Transverse colon (tissue), 4 donors: ENCODE measurements around the gene PPP4R1. TPM values are rescaled to one million over a fixed set of nuclear protein-coding genes. Genes with fewer than 3 reads are reported as not detected.
A peak's percentile ranks its signal among the peaks of the same experiment; 100 is the strongest.

Experiments used
- DNase-seq: peaks from one replicate; pipeline ENCODE4 v3.0.0-alpha.2; 2019
- H3K27ac ChIP-seq, 4 donors: fragments of 200-600 bp; sonication (generic); 2 replicates each; pipeline ENCODE4 v1.5.1; 2016 to 2018; ENCODE audit warnings: inconsistent platforms in 4 of 4
- H3K27me3 ChIP-seq: fragments of 200-600 bp; sonication (generic); 2 replicates; pipeline ENCODE4 v1.5.1; 2017; ENCODE audit warnings: inconsistent platforms
- H3K36me3 ChIP-seq, 4 donors: fragments of 200-600 bp; sonication (generic); 2 replicates each; pipeline ENCODE4 v1.5.1; 2017 to 2019; ENCODE audit warnings: inconsistent platforms in 4 of 4
- H3K4me1 ChIP-seq, 4 donors: fragments of 200-600 bp; sonication (generic); 2 replicates each; pipeline ENCODE4 v1.5.1; 2017 to 2020; ENCODE audit warnings: inconsistent platforms in 4 of 4
- H3K4me3 ChIP-seq, 4 donors: fragments of 200-600 bp; sonication (generic); 1 replicate in 1 of 4; 2 replicates in 3 of 4; pipeline versions ENCODE4 v1.5.1 to v1.6.1; 2017 to 2019; ENCODE audit warnings: inconsistent platforms in 4 of 4
- H3K9me3 ChIP-seq, 2 donors: fragments of 200-600 bp; sonication (generic); 2 replicates each; pipeline ENCODE4 v1.5.1; 2017 to 2019; ENCODE audit warnings: inconsistent platforms in 2 of 2
- EP300 ChIP-seq: sonication (generic); formaldehyde crosslinking; IDR thresholded peaks from one replicate; pipeline ENCODE4 v1.6.1; 2017; ENCODE audit warnings: antibody characterized with exemption, low read depth
- POLR2A ChIP-seq: fragments of 450-650 bp; IDR thresholded peaks from one replicate; pipeline ENCODE4 v1.6.1; 2016; ENCODE audit warnings: antibody characterized with exemption, mild to moderate bottlenecking, moderate library complexity
- POLR2AphosphoS5 ChIP-seq, 3 donors: sonication (generic); formaldehyde crosslinking; IDR thresholded peaks; one replicate each; pipeline ENCODE4 v1.6.1; 2016; ENCODE audit warnings: antibody characterized with exemption in 3 of 3
- WGBS, 2 donors: methylation state at CpG; one replicate each; pipeline ENCODE4 v1.1.5; 2018; ENCODE audit warnings: low coverage in 1 of 2; 5-methylcytosine and 5-hydroxymethylcytosine counted together
- in situ Hi-C, 4 donors: fragments of 200-750 bp; cut with MboI; loops; one replicate each; pipeline versions ENCODE4 v1.15.0 to v1.15.1; 2017; ENCODE audit warnings: low sequenced_read_pairs in 3 of 4, low pct_ligation_motif_present in 1 of 4, low pct_unique_long_range_greater_than_20kb in 1 of 4
- intact Hi-C: fragments of 100-400 bp; cut with DNase I; formaldehyde crosslinking; loops from one replicate; pipeline ENCODE4 v1.15.1; 2023; ENCODE audit warnings: low total_unique reads
- total RNA-seq, 4 donors: library from RNA; depleted of rRNA; stranded (reverse); fragments of >200 nt; gene quantifications; one replicate each; pipeline ENCODE4 v1.1.0, GENCODE V29; 2016
- TF ChIP-seq, protein P1 (sequence below), 5 experiments: fragments of 200-600 bp in 3 of 5; fragments of 450-650 bp in 2 of 5; sonication (generic) in 3 of 5; IDR thresholded peaks; 1 replicate in 2 of 5; 2 replicates in 3 of 5; pipeline ENCODE4 v1.5.1; 2016 to 2017; ENCODE audit warnings: antibody characterized with exemption in 5 of 5, inconsistent platforms in 3 of 5, mild to moderate bottlenecking in 2 of 5, moderate library complexity in 1 of 5

The PPP4R1 gene
- total RNA-seq, 4 donors from 2014 or later = 46.0 to 163 (median 79.2) TPM

- no peak for DNase-seq
- Histone ChIP-seq H3K4me1 (peaks cover 3 to 22% (median 19%) of the 10 kb centered on the region in 4 donors), H3K4me3 (peak overlapping the region; percentile 29 to 96 (median 90)), H3K36me3 (no peaks in the 10 kb centered on the region), H3K27ac (peak overlapping the region; percentile 94 to 98 (median 98)), H3K27me3 (no peaks in the 10 kb centered on the region), H3K9me3 (no peaks in the 10 kb centered on the region)
- in situ Hi-C loops = loop anchor here in 2 of 4 donors (25.0 kb wide), 2 partner anchors 297 to 322 kb away; partner anchors contain the start of gene VAPA (in 1 of the 2)
- 29 to 57% methylated on average over 1 to 13 of the region's 13 CpGs for WGBS, 2 donors
- intact Hi-C loops = no loop called here
- TF ChIP-seq EP300 (no peak), POLR2A (no peak), POLR2AphosphoS5 (IDR thresholded peaks at IDR 0.05) (no peak)
- TF ChIP-seq, protein P1, sequence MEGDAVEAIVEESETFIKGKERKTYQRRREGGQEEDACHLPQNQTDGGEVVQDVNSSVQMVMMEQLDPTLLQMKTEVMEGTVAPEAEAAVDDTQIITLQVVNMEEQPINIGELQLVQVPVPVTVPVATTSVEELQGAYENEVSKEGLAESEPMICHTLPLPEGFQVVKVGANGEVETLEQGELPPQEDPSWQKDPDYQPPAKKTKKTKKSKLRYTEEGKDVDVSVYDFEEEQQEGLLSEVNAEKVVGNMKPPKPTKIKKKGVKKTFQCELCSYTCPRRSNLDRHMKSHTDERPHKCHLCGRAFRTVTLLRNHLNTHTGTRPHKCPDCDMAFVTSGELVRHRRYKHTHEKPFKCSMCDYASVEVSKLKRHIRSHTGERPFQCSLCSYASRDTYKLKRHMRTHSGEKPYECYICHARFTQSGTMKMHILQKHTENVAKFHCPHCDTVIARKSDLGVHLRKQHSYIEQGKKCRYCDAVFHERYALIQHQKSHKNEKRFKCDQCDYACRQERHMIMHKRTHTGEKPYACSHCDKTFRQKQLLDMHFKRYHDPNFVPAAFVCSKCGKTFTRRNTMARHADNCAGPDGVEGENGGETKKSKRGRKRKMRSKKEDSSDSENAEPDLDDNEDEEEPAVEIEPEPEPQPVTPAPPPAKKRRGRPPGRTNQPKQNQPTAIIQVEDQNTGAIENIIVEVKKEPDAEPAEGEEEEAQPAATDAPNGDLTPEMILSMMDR (IDR thresholded peaks at IDR 0.05) = no peak
Observed at GRCh38 chr18:9615280-9615797, 980 bp upstream of the PPP4R1 start.

- H3K4me1 ChIP-seq = peaks cover 4 to 38% (median 26%) of the 10 kb centered on the region in 4 donors
- in situ Hi-C loops = loop anchor here in 2 of 4 donors (25.0 kb wide), 2 partner anchors 299 to 324 kb away; partner anchors contain the start of gene VAPA (in 1 of the 2)
- TF ChIP-seq, protein P1 (IDR thresholded peaks at IDR 0.05) = peak in 1 of 5 experiments; percentile 9
- TF ChIP-seq POLR2AphosphoS5 (IDR thresholded peaks at IDR 0.05) (peak in 2 of 3 donors; percentile 1 to 27), POLR2A (peak; percentile 24), EP300 (no peak)
- H3K27ac ChIP-seq = peak overlapping the region; percentile 94 to 98 (median 98)
- 0 to 1% methylated on average over 1 to 43 of the region's 78 CpGs for WGBS, 2 donors
- intact Hi-C loops = no loop called here
- no peaks in the 10 kb centered on the region for H3K9me3 ChIP-seq
- H3K36me3 ChIP-seq = no peaks in the 10 kb centered on the region
- H3K27me3 ChIP-seq = no peaks in the 10 kb centered on the region
- DNase-seq = peak; percentile 70
- H3K4me3 ChIP-seq = peak overlapping the region; percentile 35 to 96 (median 90)
Observed at GRCh38 chr18:9613550-9614400, 584 bp downstream of the PPP4R1 start.

GRCh38 chr18:9612977-9613376, 1.4 kb downstream of the PPP4R1 start:
- DNase-seq = no peak
- peak overlapping the region; percentile 94 to 98 (median 98) for H3K27ac ChIP-seq
- intact Hi-C loops = no loop called here
- H3K4me1 ChIP-seq = peaks cover 8 to 46% (median 33%) of the 10 kb centered on the region in 4 donors
- WGBS, 2 donors = 41 to 45% methylated on average over 3 of the region's 3 CpGs
- in situ Hi-C loops = loop anchor here in 2 of 4 donors (25.0 kb wide), 2 partner anchors 299 to 324 kb away; partner anchors contain the start of gene VAPA (in 1 of the 2)
- H3K27me3 ChIP-seq = no peaks in the 10 kb centered on the region
- H3K4me3 ChIP-seq = peak overlapping the region in 3 of 4 donors; percentile 88 to 96 (median 93)
- no peaks in the 10 kb centered on the region for H3K36me3 ChIP-seq
- no peak for TF ChIP-seq EP300
- H3K9me3 ChIP-seq = no peaks in the 10 kb centered on the region

GRCh38 chr18:9612215-9612830, 2.0 kb downstream of the PPP4R1 start:
- H3K4me1 ChIP-seq = peaks cover 8 to 46% (median 33%) of the 10 kb centered on the region in 4 donors
- H3K36me3 ChIP-seq = no peaks in the 10 kb centered on the region
- no peaks in the 10 kb centered on the region for H3K9me3 ChIP-seq
- in situ Hi-C loops = loop anchor here in 2 of 4 donors (25.0 kb wide), 2 partner anchors 300 to 325 kb away; partner anchors contain the start of gene VAPA (in 1 of the 2)
- H3K27me3 ChIP-seq = no peaks in the 10 kb centered on the region
- peak overlapping the region in 1 of 4 donors; percentile 96 for H3K4me3 ChIP-seq
- H3K27ac ChIP-seq = peak overlapping the region; percentile 94 to 98 (median 98)
- DNase-seq = peak; percentile 35
- TF ChIP-seq POLR2AphosphoS5 (IDR thresholded peaks at IDR 0.05) (no peak), POLR2A (no peak)
- TF ChIP-seq, protein P1 (IDR thresholded peaks at IDR 0.05) = peak; percentile 60 to 68 (median 62)
- 57 to 62% methylated on average over 2 to 3 of the region's 3 CpGs for WGBS, 2 donors
- intact Hi-C loops = no loop called here
